GM23338 (cell line): Measurements from ENCODE around the gene PSMD14. TPM values are rescaled to one million over a fixed set of nuclear protein-coding genes. Genes with fewer than 3 reads are reported as not detected.

Experiments
- ATAC-seq: fragments of 200-7000 bp; cut with Tn5 transposase; 3 replicates; pipeline ENCODE4 v1.9.1; 2020
- DNase-seq: peaks from one replicate; pipeline ENCODE4 v3.0.0-alpha.2; 2015; ENCODE audit warnings: low spot score
- H2AFZ ChIP-seq: fragments of 200-600 bp; sonication (generic); 2 replicates; pipeline ENCODE4 v1.8.0; 2016; ENCODE audit warnings: antibody characterized with exemption, mild to moderate bottlenecking, moderate library complexity
- H3F3A ChIP-seq: fragments of 200-600 bp; sonication (generic); replicated peaks from 2 replicates; pipeline ENCODE4 v1.8.0; 2017; ENCODE audit warnings: antibody characterized with exemption, mixed run types, low read depth
- H3K27ac ChIP-seq: fragments of 200-600 bp; sonication (generic); 2 replicates; pipeline ENCODE4 v1.6.1; 2016; ENCODE audit warnings: low read depth
- H3K27me3 ChIP-seq: fragments of 200-600 bp; sonication (generic); 2 replicates; pipeline ENCODE4 v1.8.0; 2016; ENCODE audit warnings: mild to moderate bottlenecking, mixed run types, moderate library complexity; ENCODE audit not compliant: insufficient read depth
- H3K36me3 ChIP-seq: fragments of 200-600 bp; sonication (generic); 2 replicates; pipeline ENCODE4 v1.8.0; 2016; ENCODE audit warnings: mild to moderate bottlenecking; ENCODE audit not compliant: insufficient read depth
- H3K4me1 ChIP-seq: fragments of 200-600 bp; sonication (generic); 2 replicates; pipeline ENCODE4 v1.8.0; 2016; ENCODE audit warnings: mild to moderate bottlenecking, moderate library complexity; ENCODE audit not compliant: insufficient read depth
- H3K4me2 ChIP-seq: fragments of 200-600 bp; sonication (generic); 2 replicates; pipeline ENCODE4 v1.7.1; 2017; ENCODE audit warnings: mixed run types
- H3K4me3 ChIP-seq: fragments of 200-600 bp; sonication (generic); 2 replicates; pipeline ENCODE4 v1.6.1; 2016; ENCODE audit warnings: mixed run types
- H3K79me2 ChIP-seq: fragments of 200-600 bp; sonication (generic); replicated peaks from 2 replicates; pipeline ENCODE4 v1.8.0; 2017; ENCODE audit warnings: mild to moderate bottlenecking; ENCODE audit not compliant: insufficient read depth
- H3K9me2 ChIP-seq: fragments of 200-600 bp; sonication (generic); 2 replicates; pipeline ENCODE4 v1.8.0; 2017; ENCODE audit not compliant: insufficient read depth
- H4K20me1 ChIP-seq: fragments of 200-600 bp; sonication (generic); replicated peaks from 2 replicates; pipeline ENCODE4 v1.8.0; 2017; ENCODE audit warnings: mild to moderate bottlenecking; ENCODE audit not compliant: insufficient read depth
- H3K27ac Mint-ChIP-seq: 2 replicates; pipeline ENCODE4 v1.8.0; 2020; ENCODE audit warnings: inconsistent platforms, mild to moderate bottlenecking, moderate library complexity, mixed read lengths
- H3K27me3 Mint-ChIP-seq: 3 replicates; pipeline ENCODE4 v1.8.0; 2022; ENCODE audit warnings: low read depth, mild to moderate bottlenecking, moderate library complexity, mixed read lengths, inconsistent platforms; ENCODE audit not compliant: insufficient read depth, poor library complexity
- H3K36me3 Mint-ChIP-seq: 3 replicates; pipeline ENCODE4 v1.8.0; 2021; ENCODE audit warnings: low read depth, mild to moderate bottlenecking, inconsistent platforms, moderate library complexity, mixed read lengths
- H3K4me1 Mint-ChIP-seq: 3 replicates; pipeline ENCODE4 v1.8.0; 2020; ENCODE audit warnings: mild to moderate bottlenecking, inconsistent platforms, mixed read lengths
- H3K4me3 Mint-ChIP-seq: 3 replicates; pipeline ENCODE4 v1.8.0; 2021; ENCODE audit warnings: moderate library complexity, mild to moderate bottlenecking, inconsistent platforms, mixed read lengths
- H3K9me3 Mint-ChIP-seq: 3 replicates; pipeline ENCODE4 v1.8.0; 2020; ENCODE audit warnings: moderate library complexity, mild to moderate bottlenecking, inconsistent platforms, mixed read lengths
- EZH2 ChIP-seq: fragments of 200-600 bp; sonication (generic); IDR thresholded peaks from one replicate; pipeline ENCODE4 v1.8.0; 2017; ENCODE audit warnings: antibody characterized with exemption, mild to moderate bottlenecking, low read depth; ENCODE audit not compliant: unreplicated experiment
- NANOG ChIP-seq: IDR thresholded peaks from 2 replicates; pipeline ENCODE4 v1.6.1; 2016; ENCODE audit warnings: antibody characterized with exemption, borderline replicate concordance
- STAT1 ChIP-seq: IDR thresholded peaks from one replicate; pipeline ENCODE4 v1.6.1; 2016; ENCODE audit warnings: antibody characterized with exemption; ENCODE audit not compliant: unreplicated experiment
- ZNF462 ChIP-seq: fragments of 250-450 bp; sonication (Bioruptor Pico); IDR thresholded peaks from 2 replicates; pipeline ENCODE4 v1.5.0; 2020; ENCODE audit warnings: mild to moderate bottlenecking, moderate library complexity
- polyA plus RNA-seq: library from polyadenylated mRNA; unstranded; fragments of >200 nt; fragmentation: Nextera tagmentation; extraction: Ambion mirVana; gene quantifications from 2 replicates; pipeline ENCODE4 v1.2.1, GENCODE V29; 2016
- total RNA-seq: library from RNA; depleted of rRNA; stranded (reverse); fragments of >200 nt; shearing (Covaris generic); gene quantifications from 2 replicates; pipeline ENCODE4 v1.2.3, GENCODE V29; 2014
- TF ChIP-seq, protein P1 (sequence below), 2 experiments: fragments of 200-600 bp in 1 of 2; sonication (generic) in 1 of 2; conservative IDR thresholded peaks; 2 replicates each; pipeline versions ENCODE4 v1.5.1 to v1.6.1; 2016 to 2017; ENCODE audit warnings: antibody characterized with exemption in 2 of 2, low read depth in 2 of 2, mild to moderate bottlenecking in 2 of 2, moderate library complexity in 1 of 2

The PSMD14 gene
- total and polyA plus RNA-seq, 2 experiments from 2014 or later: 92.2 to 123 TPM

- Histone ChIP-seq H3K79me2 (no peaks in the 10 kb centered on the region), H4K20me1 (peaks cover 16% of the 10 kb centered on the region), H3K27ac (no peak overlapping the region), H3K4me2 (peak overlapping the region; percentile 85), H3K4me1 (peaks cover 54% of the 10 kb centered on the region), H3K36me3 (no peaks in the 10 kb centered on the region), H3K4me3 (peak overlapping the region; percentile 63), H3K27me3 (peaks cover 89% of the 10 kb centered on the region), H2AFZ (peak overlapping the region; percentile 35; the same call in 1 of the 2 replicates), H3F3A (peaks cover 24% of the 10 kb centered on the region), H3K9me2 (no peaks in the 10 kb centered on the region)
- Mint-ChIP-seq H3K4me1 (peaks cover 61% of the 10 kb centered on the region), H3K9me3 (peaks cover 5% of the 10 kb centered on the region), H3K27me3 (peaks cover 67% of the 10 kb centered on the region), H3K36me3 (peaks cover 9% of the 10 kb centered on the region; the same call in 2 of the 3 replicates), H3K4me3 (peak overlapping the region; percentile 71), H3K27ac (no peak overlapping the region)
- TF ChIP-seq STAT1: no peak
- TF ChIP-seq, protein P1, sequence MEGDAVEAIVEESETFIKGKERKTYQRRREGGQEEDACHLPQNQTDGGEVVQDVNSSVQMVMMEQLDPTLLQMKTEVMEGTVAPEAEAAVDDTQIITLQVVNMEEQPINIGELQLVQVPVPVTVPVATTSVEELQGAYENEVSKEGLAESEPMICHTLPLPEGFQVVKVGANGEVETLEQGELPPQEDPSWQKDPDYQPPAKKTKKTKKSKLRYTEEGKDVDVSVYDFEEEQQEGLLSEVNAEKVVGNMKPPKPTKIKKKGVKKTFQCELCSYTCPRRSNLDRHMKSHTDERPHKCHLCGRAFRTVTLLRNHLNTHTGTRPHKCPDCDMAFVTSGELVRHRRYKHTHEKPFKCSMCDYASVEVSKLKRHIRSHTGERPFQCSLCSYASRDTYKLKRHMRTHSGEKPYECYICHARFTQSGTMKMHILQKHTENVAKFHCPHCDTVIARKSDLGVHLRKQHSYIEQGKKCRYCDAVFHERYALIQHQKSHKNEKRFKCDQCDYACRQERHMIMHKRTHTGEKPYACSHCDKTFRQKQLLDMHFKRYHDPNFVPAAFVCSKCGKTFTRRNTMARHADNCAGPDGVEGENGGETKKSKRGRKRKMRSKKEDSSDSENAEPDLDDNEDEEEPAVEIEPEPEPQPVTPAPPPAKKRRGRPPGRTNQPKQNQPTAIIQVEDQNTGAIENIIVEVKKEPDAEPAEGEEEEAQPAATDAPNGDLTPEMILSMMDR (conservative IDR thresholded peaks at IDR 0.05; ENCODE audit: low read depth in 2 of 2): peak in 1 of 2 experiments; percentile 29; a peak in 2 of 4 replicates
- TF ChIP-seq EZH2: peak; percentile 11
- TF ChIP-seq ZNF462 (CRISPR knock-in tag): no peak
- TF ChIP-seq NANOG: no peak
- DNase-seq (peak; percentile 77), ATAC-seq (peak; percentile 67)
Measured at GRCh38 chr2:161414042-161415033, 106.1 kb downstream of the PSMD14 start.
